ENCODE results near the gene KPTN.

GRCh38 chr19:47476438-47476972, 7.5 kb downstream of the KPTN start:
- TF ChIP-seq CTCF (IDR thresholded peaks at IDR 0.05 in 2 of 3, conservative IDR thresholded peaks at IDR 0.05 in 1 of 3; ENCODE audit: borderline replicate concordance in 1 of 3, insufficient read depth in 1 of 3, low read depth in 2 of 3, low read length in 2 of 3) (no peak), FOSL1 (IDR thresholded peaks at IDR 0.05; ENCODE audit: low read depth) (no peak), POLR2AphosphoS5 (IDR thresholded peaks at IDR 0.05; ENCODE audit: low read depth, low read length) (no peak)

Data from HCT116 (cell line).